K562 (cell line): ENCODE data around the gene SLC29A3.
"Not testable (repeated sequence)": the region's sequence is repeated elsewhere in the genome, so short reads cannot be mapped to it uniquely, and the experiment has no call there.

Experiments used
- EP300 ChIP-seq: IDR thresholded peaks from 2 replicates; pipeline ENCODE4 v1.6.1; 2012; ENCODE audit warnings: low read length, improper control_type of control experiment
- KDM1A ChIP-seq, 2 experiments: fragments of 450-650 bp; IDR thresholded peaks; 2 replicates each; pipeline ENCODE4 v1.6.1; 2016; ENCODE audit warnings: mild to moderate bottlenecking in 2 of 2
- NFIC ChIP-seq: fragments of 450-650 bp; IDR thresholded peaks from 2 replicates; pipeline ENCODE4 v1.6.1; 2017; ENCODE audit warnings: mild to moderate bottlenecking, inconsistent platforms
- POLR3G ChIP-seq: IDR thresholded peaks from 2 replicates; pipeline ENCODE4 v1.6.1; 2011; ENCODE audit not compliant: insufficient read length, insufficient replicate concordance; ENCODE audit errors: extremely low read depth
- SRSF9 ChIP-seq: fragments of 200-400 bp; formaldehyde crosslinking; IDR thresholded peaks from 2 replicates; pipeline ENCODE4 v1.6.1; 2017; ENCODE audit warnings: low read depth, low read length, borderline replicate concordance
- ZNF589 ChIP-seq: fragments of 200-800 bp; sonication (Bioruptor generic); IDR thresholded peaks from 2 replicates; pipeline ENCODE4 v1.6.1; 2016; ENCODE audit warnings: low read depth, missing genetic modification characterization, missing compliant biosample characterization
- TF ChIP-seq, protein P1 (sequence below): sonication (generic); formaldehyde crosslinking; IDR thresholded peaks from 2 replicates; pipeline ENCODE4 v1.8.1; 2022; ENCODE audit warnings: missing genetic modification reagents
- TF ChIP-seq, protein P2 (sequence below): fragments of 450-650 bp; formaldehyde crosslinking; IDR thresholded peaks from 2 replicates; pipeline ENCODE4 v1.4.0; 2022; ENCODE audit warnings: mild to moderate bottlenecking, moderate library complexity
- TF ChIP-seq, protein P3 (sequence below), 2 experiments: fragments of 450-650 bp in 1 of 2; sonication (generic) in 1 of 2; formaldehyde crosslinking in 1 of 2; IDR thresholded peaks in 1 of 2; conservative IDR thresholded peaks in 1 of 2; 2 replicates each; pipeline versions ENCODE4 v1.6.1 to v1.8.1; 2016 to 2023; ENCODE audit warnings: mild to moderate bottlenecking in 2 of 2, moderate library complexity in 2 of 2, inconsistent platforms in 1 of 2, missing genetic modification reagents in 1 of 2
- TF ChIP-seq, protein P4 (sequence below), 2 experiments: fragments of 450-650 bp; formaldehyde crosslinking in 1 of 2; IDR thresholded peaks; 2 replicates each; pipeline versions ENCODE4 v1.4.0 to v1.6.1; 2014 to 2020; ENCODE audit warnings: mild to moderate bottlenecking in 2 of 2, borderline replicate concordance in 1 of 2, low read depth in 1 of 2

DNA sequence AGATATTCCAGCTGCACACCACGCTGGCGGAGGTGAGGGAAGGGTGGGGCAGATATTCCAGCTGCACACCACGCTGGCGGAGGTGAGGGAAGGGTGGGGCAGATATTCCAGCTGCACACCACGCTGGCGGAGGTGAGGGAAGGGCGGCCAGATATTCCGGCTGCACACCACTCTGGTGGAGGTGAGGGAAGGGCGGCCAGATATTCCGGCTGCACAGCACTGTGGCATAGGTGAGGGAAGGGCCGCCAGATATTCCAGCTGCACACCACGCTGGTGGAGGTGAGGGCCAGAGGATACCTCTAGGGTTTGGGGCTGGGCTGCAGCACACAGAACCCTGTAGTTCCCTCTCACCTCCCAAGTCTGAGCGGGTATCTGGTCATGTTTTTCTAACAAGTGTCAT lies 22.2 kb upstream of the SLC29A3 start:
- not testable (repeated sequence) for TF ChIP-seq EP300; KDM1A (IDR thresholded peaks at IDR 0.05); NFIC; SRSF9; POLR3G; ZNF589
- TF ChIP-seq, protein P1, sequence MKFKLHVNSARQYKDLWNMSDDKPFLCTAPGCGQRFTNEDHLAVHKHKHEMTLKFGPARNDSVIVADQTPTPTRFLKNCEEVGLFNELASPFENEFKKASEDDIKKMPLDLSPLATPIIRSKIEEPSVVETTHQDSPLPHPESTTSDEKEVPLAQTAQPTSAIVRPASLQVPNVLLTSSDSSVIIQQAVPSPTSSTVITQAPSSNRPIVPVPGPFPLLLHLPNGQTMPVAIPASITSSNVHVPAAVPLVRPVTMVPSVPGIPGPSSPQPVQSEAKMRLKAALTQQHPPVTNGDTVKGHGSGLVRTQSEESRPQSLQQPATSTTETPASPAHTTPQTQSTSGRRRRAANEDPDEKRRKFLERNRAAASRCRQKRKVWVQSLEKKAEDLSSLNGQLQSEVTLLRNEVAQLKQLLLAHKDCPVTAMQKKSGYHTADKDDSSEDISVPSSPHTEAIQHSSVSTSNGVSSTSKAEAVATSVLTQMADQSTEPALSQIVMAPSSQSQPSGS (CRISPR knock-in tag), result not testable (repeated sequence)
- TF ChIP-seq, protein P2, sequence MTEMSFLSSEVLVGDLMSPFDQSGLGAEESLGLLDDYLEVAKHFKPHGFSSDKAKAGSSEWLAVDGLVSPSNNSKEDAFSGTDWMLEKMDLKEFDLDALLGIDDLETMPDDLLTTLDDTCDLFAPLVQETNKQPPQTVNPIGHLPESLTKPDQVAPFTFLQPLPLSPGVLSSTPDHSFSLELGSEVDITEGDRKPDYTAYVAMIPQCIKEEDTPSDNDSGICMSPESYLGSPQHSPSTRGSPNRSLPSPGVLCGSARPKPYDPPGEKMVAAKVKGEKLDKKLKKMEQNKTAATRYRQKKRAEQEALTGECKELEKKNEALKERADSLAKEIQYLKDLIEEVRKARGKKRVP (CRISPR knock-in tag), result not testable (repeated sequence)
- TF ChIP-seq, protein P3, sequence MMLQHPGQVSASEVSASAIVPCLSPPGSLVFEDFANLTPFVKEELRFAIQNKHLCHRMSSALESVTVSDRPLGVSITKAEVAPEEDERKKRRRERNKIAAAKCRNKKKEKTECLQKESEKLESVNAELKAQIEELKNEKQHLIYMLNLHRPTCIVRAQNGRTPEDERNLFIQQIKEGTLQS (IDR thresholded peaks at IDR 0.05), result not testable (repeated sequence)
- TF ChIP-seq, protein P3 (CRISPR knock-in tag; conservative IDR thresholded peaks at IDR 0.05), result not testable (repeated sequence)
- TF ChIP-seq, protein P4, sequence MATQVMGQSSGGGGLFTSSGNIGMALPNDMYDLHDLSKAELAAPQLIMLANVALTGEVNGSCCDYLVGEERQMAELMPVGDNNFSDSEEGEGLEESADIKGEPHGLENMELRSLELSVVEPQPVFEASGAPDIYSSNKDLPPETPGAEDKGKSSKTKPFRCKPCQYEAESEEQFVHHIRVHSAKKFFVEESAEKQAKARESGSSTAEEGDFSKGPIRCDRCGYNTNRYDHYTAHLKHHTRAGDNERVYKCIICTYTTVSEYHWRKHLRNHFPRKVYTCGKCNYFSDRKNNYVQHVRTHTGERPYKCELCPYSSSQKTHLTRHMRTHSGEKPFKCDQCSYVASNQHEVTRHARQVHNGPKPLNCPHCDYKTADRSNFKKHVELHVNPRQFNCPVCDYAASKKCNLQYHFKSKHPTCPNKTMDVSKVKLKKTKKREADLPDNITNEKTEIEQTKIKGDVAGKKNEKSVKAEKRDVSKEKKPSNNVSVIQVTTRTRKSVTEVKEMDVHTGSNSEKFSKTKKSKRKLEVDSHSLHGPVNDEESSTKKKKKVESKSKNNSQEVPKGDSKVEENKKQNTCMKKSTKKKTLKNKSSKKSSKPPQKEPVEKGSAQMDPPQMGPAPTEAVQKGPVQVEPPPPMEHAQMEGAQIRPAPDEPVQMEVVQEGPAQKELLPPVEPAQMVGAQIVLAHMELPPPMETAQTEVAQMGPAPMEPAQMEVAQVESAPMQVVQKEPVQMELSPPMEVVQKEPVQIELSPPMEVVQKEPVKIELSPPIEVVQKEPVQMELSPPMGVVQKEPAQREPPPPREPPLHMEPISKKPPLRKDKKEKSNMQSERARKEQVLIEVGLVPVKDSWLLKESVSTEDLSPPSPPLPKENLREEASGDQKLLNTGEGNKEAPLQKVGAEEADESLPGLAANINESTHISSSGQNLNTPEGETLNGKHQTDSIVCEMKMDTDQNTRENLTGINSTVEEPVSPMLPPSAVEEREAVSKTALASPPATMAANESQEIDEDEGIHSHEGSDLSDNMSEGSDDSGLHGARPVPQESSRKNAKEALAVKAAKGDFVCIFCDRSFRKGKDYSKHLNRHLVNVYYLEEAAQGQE (IDR thresholded peaks at IDR 0.05; ENCODE audit: borderline replicate concordance), result not testable (repeated sequence)
- TF ChIP-seq, protein P4 (CRISPR knock-in tag; IDR thresholded peaks at IDR 0.05; ENCODE audit: low read depth), result not testable (repeated sequence)
